OCI-LY7 (cell line): ENCODE measurements around the gene DST.

Source experiments
- EZH2phosphoT487 ChIP-seq: fragments of 200-600 bp; sonication (generic); IDR thresholded peaks from 2 replicates; pipeline ENCODE4 v1.6.1; 2018; ENCODE audit warnings: low read depth, borderline replicate concordance, mild to moderate bottlenecking, mixed run types, antibody characterized with exemption, low read length, moderate library complexity, mixed read lengths
- TF ChIP-seq, protein P1 (sequence below): fragments of 200-600 bp; sonication (generic); conservative IDR thresholded peaks from 2 replicates; pipeline ENCODE4 v1.5.1; 2014; ENCODE audit warnings: mild to moderate bottlenecking, antibody characterized with exemption, low read length, moderate library complexity, mixed read lengths

DNA sequence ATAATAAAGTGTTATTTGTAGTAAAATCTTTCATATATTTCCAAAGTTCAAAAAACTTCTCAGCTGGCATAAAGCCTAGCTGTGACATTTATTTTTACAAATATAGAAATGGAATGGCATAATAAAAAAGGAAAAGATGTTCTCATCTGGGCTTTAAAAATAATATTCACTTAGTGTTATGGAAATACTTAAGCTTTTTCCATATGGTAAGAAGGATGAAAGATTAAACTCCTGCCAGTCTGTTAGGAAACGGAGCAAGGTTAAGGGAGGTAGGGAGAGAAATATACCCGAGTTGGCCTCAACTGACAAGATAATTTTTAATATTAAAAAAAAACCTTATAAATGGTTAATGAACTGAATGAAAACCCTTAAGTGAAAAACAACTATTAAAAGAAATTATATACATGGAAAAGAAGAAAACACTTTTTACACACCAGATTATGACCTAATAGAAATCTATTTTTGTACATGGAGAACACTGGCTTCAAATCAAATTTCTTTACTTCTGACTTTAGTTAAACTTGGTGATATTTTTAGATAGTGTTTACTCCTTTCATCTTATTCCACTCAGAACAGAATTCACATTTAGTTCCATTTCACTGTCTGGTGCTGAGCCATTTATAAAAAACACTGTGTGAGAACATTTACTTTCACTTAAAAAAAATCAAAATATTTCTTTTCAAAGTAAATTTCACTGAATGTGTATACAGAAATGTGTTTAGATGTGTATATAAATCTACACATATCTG is 137.0 kb downstream of the DST start:
- TF ChIP-seq, protein P1, sequence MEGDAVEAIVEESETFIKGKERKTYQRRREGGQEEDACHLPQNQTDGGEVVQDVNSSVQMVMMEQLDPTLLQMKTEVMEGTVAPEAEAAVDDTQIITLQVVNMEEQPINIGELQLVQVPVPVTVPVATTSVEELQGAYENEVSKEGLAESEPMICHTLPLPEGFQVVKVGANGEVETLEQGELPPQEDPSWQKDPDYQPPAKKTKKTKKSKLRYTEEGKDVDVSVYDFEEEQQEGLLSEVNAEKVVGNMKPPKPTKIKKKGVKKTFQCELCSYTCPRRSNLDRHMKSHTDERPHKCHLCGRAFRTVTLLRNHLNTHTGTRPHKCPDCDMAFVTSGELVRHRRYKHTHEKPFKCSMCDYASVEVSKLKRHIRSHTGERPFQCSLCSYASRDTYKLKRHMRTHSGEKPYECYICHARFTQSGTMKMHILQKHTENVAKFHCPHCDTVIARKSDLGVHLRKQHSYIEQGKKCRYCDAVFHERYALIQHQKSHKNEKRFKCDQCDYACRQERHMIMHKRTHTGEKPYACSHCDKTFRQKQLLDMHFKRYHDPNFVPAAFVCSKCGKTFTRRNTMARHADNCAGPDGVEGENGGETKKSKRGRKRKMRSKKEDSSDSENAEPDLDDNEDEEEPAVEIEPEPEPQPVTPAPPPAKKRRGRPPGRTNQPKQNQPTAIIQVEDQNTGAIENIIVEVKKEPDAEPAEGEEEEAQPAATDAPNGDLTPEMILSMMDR = no peak
- TF ChIP-seq EZH2phosphoT487 = no peak
